Skeletal muscle tissue (tissue), 4 donors: ENCODE data around the gene GPC6. TPM values are rescaled to one million over a fixed set of nuclear protein-coding genes. Genes with fewer than 3 reads are reported as not detected.

Experiments used
- H3K27ac ChIP-seq: one replicate; pipeline ENCODE4 v1.7.0; 2013; ENCODE audit warnings: mild to moderate bottlenecking, low read depth, low read length, inconsistent platforms
- H3K27me3 ChIP-seq, 3 donors: one replicate each; pipeline ENCODE4 v1.7.0; 2013; ENCODE audit warnings: low read length in 3 of 3; ENCODE audit not compliant: control insufficient read depth in 3 of 3, insufficient read depth in 3 of 3
- H3K36me3 ChIP-seq, 3 donors: one replicate each; pipeline ENCODE4 v1.7.0; 2013; ENCODE audit warnings: low read length in 3 of 3; ENCODE audit not compliant: control insufficient read depth in 3 of 3, insufficient read depth in 3 of 3
- H3K4me1 ChIP-seq, 3 donors: one replicate each; pipeline ENCODE4 v1.7.0; 2013; ENCODE audit warnings: low read length in 3 of 3, mild to moderate bottlenecking in 3 of 3; ENCODE audit not compliant: control insufficient read depth in 3 of 3, insufficient read depth in 3 of 3
- H3K4me3 ChIP-seq, 3 donors: one replicate each; pipeline ENCODE4 v1.7.0; 2013; ENCODE audit warnings: low read length in 3 of 3
- H3K9ac ChIP-seq, 3 donors: one replicate each; pipeline ENCODE4 v1.7.0; 2013; ENCODE audit warnings: low read length in 3 of 3, mild to moderate bottlenecking in 3 of 3, moderate library complexity in 2 of 3, low read depth in 1 of 3
- H3K9me3 ChIP-seq, 3 donors: one replicate each; pipeline ENCODE4 v1.7.0; 2013; ENCODE audit warnings: low read length in 3 of 3; ENCODE audit not compliant: control insufficient read depth in 3 of 3
- total RNA-seq: library from RNA; depleted of rRNA; stranded (reverse); fragments of >200 nt; gene quantifications from one replicate; pipeline ENCODE4 v1.2.3, GENCODE V29; 2014
- donor health status: Osteomylitis.

GPC6 gene
- total RNA-seq, 1 donor from 2014 or later: 7.8 TPM

DNA sequence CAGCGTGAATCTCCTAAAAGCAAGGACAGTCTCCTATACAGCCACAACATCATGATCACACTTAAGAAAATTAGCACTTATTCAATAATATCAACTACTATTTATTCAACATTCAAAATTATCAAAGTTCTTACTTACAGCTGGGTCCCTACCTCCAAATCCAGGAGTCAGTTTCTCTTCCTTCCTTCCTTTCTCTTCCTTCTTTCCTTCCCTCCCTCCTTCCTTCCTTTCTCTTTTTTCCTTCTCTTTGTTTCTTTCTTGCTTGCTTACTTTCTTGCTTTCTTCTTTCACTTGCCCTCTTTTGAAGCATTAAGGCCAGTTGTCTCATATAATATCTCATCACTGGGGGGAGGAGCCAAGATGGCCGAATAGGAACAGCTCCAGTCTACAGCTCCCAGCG lies 1145.2 kb downstream of the GPC6 start:
- Histone ChIP-seq H3K36me3 (no peaks in the 10 kb centered on the region), H3K27ac (no peak overlapping the region), H3K9me3 (no peaks in the 10 kb centered on the region), H3K9ac (no peak overlapping the region), H3K4me1 (no peaks in the 10 kb centered on the region), H3K27me3 (no peaks in the 10 kb centered on the region), H3K4me3 (no peak overlapping the region)

DNA sequence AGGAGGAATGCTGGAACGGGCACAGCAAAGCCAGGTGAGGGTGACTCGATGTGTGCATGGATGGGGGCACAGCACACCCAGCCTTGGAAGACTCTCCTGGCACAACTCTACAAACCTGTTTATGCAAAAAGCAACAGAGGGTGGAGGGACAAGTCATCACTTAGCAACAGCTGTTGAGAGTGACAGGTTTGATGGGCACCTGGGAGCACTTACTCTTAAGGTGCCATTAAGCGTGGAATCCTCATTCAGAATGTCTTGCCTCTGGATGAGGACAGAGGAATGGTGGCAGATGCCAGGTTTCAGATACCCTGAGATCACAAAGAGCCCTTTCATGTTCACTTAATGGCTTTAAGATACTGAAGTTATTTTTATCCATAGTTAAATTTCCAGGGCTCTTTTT lies 1155.9 kb downstream of the GPC6 start:
- Histone ChIP-seq H3K36me3 (no peaks in the 10 kb centered on the region), H3K27ac (no peak overlapping the region), H3K9me3 (no peaks in the 10 kb centered on the region), H3K27me3 (peaks cover 0 to 3% (median 0%) of the 10 kb centered on the region in 3 donors), H3K9ac (no peak overlapping the region), H3K4me3 (no peak overlapping the region), H3K4me1 (no peaks in the 10 kb centered on the region)

GRCh38 chr13:94382960-94383359 lies 1156.4 kb downstream of the GPC6 start:
- H3K27ac ChIP-seq: no peak overlapping the region
- no peaks in the 10 kb centered on the region for H3K4me1 ChIP-seq
- peaks cover 0 to 3% (median 0%) of the 10 kb centered on the region in 3 donors for H3K27me3 ChIP-seq
- H3K4me3 ChIP-seq: no peak overlapping the region
- H3K9me3 ChIP-seq: no peaks in the 10 kb centered on the region
- no peaks in the 10 kb centered on the region for H3K36me3 ChIP-seq
- no peak overlapping the region for H3K9ac ChIP-seq

GRCh38 chr13:94384231-94384905 lies 1157.8 kb downstream of the GPC6 start:
- H3K9ac ChIP-seq: no peak overlapping the region
- H3K27ac ChIP-seq: no peak overlapping the region
- H3K36me3 ChIP-seq: no peaks in the 10 kb centered on the region
- no peak overlapping the region for H3K4me3 ChIP-seq
- H3K9me3 ChIP-seq: no peaks in the 10 kb centered on the region
- peaks cover 0 to 3% (median 0%) of the 10 kb centered on the region in 3 donors for H3K27me3 ChIP-seq
- no peaks in the 10 kb centered on the region for H3K4me1 ChIP-seq

GRCh38 chr13:94387047-94387446 lies 1160.4 kb downstream of the GPC6 start:
- H3K9ac ChIP-seq: no peak overlapping the region
- no peaks in the 10 kb centered on the region for H3K27me3 ChIP-seq
- H3K9me3 ChIP-seq: no peaks in the 10 kb centered on the region
- no peak overlapping the region for H3K27ac ChIP-seq
- no peak overlapping the region for H3K4me3 ChIP-seq
- H3K36me3 ChIP-seq: no peaks in the 10 kb centered on the region
- H3K4me1 ChIP-seq: no peaks in the 10 kb centered on the region

- Histone ChIP-seq H3K36me3 (no peaks in the 10 kb centered on the region), H3K4me1 (no peaks in the 10 kb centered on the region), H3K27ac (no peak overlapping the region), H3K4me3 (no peak overlapping the region), H3K9me3 (no peaks in the 10 kb centered on the region), H3K27me3 (no peaks in the 10 kb centered on the region), H3K9ac (no peak overlapping the region)
Measured at GRCh38 chr13:94389604-94390351, 1163.2 kb downstream of the GPC6 start.

DNA sequence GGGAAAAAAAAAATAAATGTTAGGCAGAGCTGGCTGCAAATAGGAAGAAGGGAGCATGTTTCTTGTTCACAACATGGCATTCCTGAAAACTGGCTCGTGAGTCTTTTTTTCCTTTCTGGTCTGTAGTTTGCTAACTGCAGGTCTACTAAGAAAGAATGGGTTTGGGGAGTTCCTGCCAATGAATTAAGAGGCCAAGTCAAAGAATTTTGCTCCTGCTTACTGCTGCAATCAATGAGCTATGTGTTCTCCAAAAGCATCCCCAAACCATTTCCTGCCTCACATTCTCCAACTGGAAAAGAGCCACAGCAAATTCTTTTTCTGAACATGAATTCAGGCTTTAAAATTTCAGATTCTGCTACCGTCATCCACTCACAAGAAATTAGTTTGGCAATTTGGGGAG lies 1164.3 kb downstream of the GPC6 start:
- Histone ChIP-seq H3K4me3 (no peak overlapping the region), H3K9ac (no peak overlapping the region), H3K27me3 (no peaks in the 10 kb centered on the region), H3K27ac (no peak overlapping the region), H3K9me3 (no peaks in the 10 kb centered on the region), H3K36me3 (no peaks in the 10 kb centered on the region), H3K4me1 (no peaks in the 10 kb centered on the region)

- Histone ChIP-seq H3K36me3 (no peaks in the 10 kb centered on the region), H3K9me3 (no peaks in the 10 kb centered on the region), H3K4me3 (no peak overlapping the region), H3K27me3 (no peaks in the 10 kb centered on the region), H3K27ac (no peak overlapping the region), H3K9ac (no peak overlapping the region), H3K4me1 (no peaks in the 10 kb centered on the region)
Measured at GRCh38 chr13:94394723-94395122, 1168.1 kb downstream of the GPC6 start.

DNA sequence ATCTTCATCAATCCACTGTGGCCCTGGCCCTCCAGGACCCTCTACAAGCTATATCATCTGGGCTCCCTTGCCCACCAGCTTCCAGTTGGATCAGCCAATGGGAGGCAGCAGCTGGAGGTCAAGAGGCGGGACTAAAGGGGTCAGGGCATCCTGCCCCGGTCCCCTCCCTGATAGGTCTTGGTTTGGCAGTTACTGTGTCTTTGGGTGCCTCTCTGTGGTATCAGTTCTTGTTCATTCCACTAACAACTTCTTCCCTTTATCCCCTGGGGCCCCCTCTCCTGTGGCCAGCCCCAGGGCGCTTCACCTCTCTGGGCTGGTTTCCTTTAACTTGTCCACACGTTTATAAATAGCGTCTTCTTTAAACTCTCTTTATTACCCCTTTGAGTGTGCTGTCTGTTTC lies 1169.3 kb downstream of the GPC6 start:
- H3K27ac ChIP-seq: no peak overlapping the region
- H3K4me3 ChIP-seq: no peak overlapping the region
- H3K4me1 ChIP-seq: no peaks in the 10 kb centered on the region
- no peaks in the 10 kb centered on the region for H3K9me3 ChIP-seq
- H3K27me3 ChIP-seq: no peaks in the 10 kb centered on the region
- H3K36me3 ChIP-seq: no peaks in the 10 kb centered on the region
- no peak overlapping the region for H3K9ac ChIP-seq

- Histone ChIP-seq H3K9ac (no peak overlapping the region), H3K9me3 (no peaks in the 10 kb centered on the region), H3K27me3 (no peaks in the 10 kb centered on the region), H3K27ac (no peak overlapping the region), H3K4me3 (no peak overlapping the region), H3K4me1 (no peaks in the 10 kb centered on the region), H3K36me3 (no peaks in the 10 kb centered on the region)
Measured at GRCh38 chr13:94399812-94400211, 1173.2 kb downstream of the GPC6 start.
